Measurements from ENCODE around the gene TSPAN9. TPM values are rescaled to one million over a fixed set of nuclear protein-coding genes. Genes with fewer than 3 reads are reported as not detected.

Gene TSPAN9
- total and polyA plus RNA-seq, 2 donors from 2014 or later = 62.4 to 81.6 TPM

DNA sequence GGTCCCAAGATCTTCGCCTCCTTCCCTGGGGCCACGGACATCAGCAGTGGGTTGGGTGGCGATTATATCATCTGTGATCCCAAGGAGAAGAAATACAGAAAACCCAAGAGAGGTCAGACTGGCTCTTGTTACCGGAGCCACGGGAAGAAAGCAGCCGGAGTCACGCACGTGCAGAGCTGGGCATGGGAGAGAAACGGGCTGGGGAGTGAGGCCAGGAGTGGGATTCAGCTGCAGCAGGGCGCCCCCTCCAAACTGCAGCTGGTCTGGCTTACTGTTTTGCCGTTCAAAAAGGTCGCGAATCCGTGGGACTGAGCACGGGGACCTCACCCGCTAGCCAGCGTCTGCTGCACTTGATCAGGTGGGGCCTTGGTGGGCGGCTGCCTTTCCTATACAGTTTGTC is 207.2 kb downstream of the TSPAN9 start:
- peaks cover 0 to 55% (median 29%) of the 10 kb centered on the region in 3 donors for H3K36me3 ChIP-seq (ENCODE audit: control insufficient read depth in 2 of 3, insufficient read depth in 3 of 3, low read length in 3 of 3)
- TF ChIP-seq, protein P1, sequence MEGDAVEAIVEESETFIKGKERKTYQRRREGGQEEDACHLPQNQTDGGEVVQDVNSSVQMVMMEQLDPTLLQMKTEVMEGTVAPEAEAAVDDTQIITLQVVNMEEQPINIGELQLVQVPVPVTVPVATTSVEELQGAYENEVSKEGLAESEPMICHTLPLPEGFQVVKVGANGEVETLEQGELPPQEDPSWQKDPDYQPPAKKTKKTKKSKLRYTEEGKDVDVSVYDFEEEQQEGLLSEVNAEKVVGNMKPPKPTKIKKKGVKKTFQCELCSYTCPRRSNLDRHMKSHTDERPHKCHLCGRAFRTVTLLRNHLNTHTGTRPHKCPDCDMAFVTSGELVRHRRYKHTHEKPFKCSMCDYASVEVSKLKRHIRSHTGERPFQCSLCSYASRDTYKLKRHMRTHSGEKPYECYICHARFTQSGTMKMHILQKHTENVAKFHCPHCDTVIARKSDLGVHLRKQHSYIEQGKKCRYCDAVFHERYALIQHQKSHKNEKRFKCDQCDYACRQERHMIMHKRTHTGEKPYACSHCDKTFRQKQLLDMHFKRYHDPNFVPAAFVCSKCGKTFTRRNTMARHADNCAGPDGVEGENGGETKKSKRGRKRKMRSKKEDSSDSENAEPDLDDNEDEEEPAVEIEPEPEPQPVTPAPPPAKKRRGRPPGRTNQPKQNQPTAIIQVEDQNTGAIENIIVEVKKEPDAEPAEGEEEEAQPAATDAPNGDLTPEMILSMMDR (IDR thresholded peaks at IDR 0.05; ENCODE audit: borderline replicate concordance, extremely low read depth, insufficient read depth) = no peak
- FAIRE-seq = no peak

DNA sequence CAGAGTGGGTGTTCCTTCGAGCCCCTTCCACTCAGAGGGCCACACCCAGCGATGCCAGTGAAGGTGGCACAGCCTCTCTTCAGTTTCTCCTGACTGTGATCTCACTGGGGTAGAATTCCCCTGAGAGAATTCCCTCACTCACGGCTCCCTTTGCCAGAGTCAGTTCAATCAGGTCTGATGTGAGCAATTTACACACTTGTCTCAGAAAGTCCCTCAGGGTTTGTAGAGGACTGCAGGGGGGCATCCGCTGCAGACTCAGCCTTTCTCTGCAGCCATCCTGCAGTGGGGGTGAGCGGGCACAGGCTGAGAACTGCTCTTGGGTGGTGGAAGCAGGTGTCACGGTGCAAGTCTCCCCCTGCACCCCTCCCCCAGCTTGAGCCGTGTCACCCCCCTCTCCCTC is 208.4 kb downstream of the TSPAN9 start:
- TF ChIP-seq, protein P1 (IDR thresholded peaks at IDR 0.05; ENCODE audit: borderline replicate concordance, extremely low read depth, insufficient read depth) = no peak
- Histone ChIP-seq H3K9ac (ENCODE audit: low read length in 3 of 3) (no peak overlapping the region), H3K4me3 (ENCODE audit: low read length in 3 of 3) (no peak overlapping the region), H3K9me3 (ENCODE audit: control insufficient read depth in 2 of 3, insufficient read depth in 1 of 3, low read length in 3 of 3) (no peaks in the 10 kb centered on the region), H3K27me3 (ENCODE audit: control insufficient read depth, insufficient read depth, low read length) (no peaks in the 10 kb centered on the region), H3K27ac (ENCODE audit: low read depth in 2 of 2, low read length in 2 of 2) (no peak overlapping the region), H3K36me3 (ENCODE audit: control insufficient read depth in 2 of 3, insufficient read depth in 3 of 3, low read length in 3 of 3) (peaks cover 0 to 51% (median 29%) of the 10 kb centered on the region in 3 donors), H3K4me1 (ENCODE audit: control insufficient read depth in 2 of 3, insufficient read depth in 2 of 3, low read depth in 1 of 3, low read length in 3 of 3) (no peaks in the 10 kb centered on the region)
- DNase-seq (no peak), FAIRE-seq (no peak)
- intact Hi-C loops (cut with DNase I) = no loop called here

More for the DNA sequence above, 207.2 kb downstream of the TSPAN9 start:
- intact Hi-C loops (cut with DNase I) = no loop called here
- DNase-seq = peak in 3 of 5 donors; percentile 49 to 58 (median 55)
- Histone ChIP-seq H3K9me3 (ENCODE audit: control insufficient read depth in 2 of 3, insufficient read depth in 1 of 3, low read length in 3 of 3) (no peaks in the 10 kb centered on the region), H3K27me3 (ENCODE audit: control insufficient read depth, insufficient read depth, low read length) (no peaks in the 10 kb centered on the region), H3K27ac (ENCODE audit: low read depth in 2 of 2, low read length in 2 of 2) (no peak overlapping the region), H3K4me1 (ENCODE audit: control insufficient read depth in 2 of 3, insufficient read depth in 2 of 3, low read depth in 1 of 3, low read length in 3 of 3) (no peaks in the 10 kb centered on the region), H3K9ac (ENCODE audit: low read length in 3 of 3) (no peak overlapping the region), H3K4me3 (ENCODE audit: low read length in 3 of 3) (no peak overlapping the region)

DNA sequence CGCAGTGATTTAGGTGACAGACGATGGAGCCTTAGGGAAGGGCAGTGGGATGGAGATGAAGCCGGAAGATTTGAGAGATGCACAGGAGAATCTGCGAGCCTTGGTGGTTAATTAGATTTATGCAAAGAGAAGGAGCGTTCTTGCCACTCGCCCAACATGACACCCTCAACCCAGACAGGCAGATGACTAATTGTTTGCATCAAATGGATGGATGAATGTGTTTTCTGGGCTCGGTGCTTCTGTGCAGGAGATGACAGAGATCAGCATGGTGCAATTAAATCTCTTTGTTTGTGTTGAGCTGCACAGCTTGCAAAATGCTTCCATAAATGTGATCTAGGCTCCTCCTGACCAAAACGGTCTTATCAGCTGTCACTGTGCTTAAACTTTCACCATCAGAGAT is 211.5 kb downstream of the TSPAN9 start:
- Histone ChIP-seq H3K9me3 (ENCODE audit: control insufficient read depth in 2 of 3, insufficient read depth in 1 of 3, low read length in 3 of 3) (no peaks in the 10 kb centered on the region), H3K4me1 (ENCODE audit: control insufficient read depth in 2 of 3, insufficient read depth in 2 of 3, low read depth in 1 of 3, low read length in 3 of 3) (peaks cover 0 to 2% (median 0%) of the 10 kb centered on the region in 3 donors), H3K36me3 (ENCODE audit: control insufficient read depth in 2 of 3, insufficient read depth in 3 of 3, low read length in 3 of 3) (peaks cover 0 to 32% (median 12%) of the 10 kb centered on the region in 3 donors), H3K4me3 (ENCODE audit: low read length in 3 of 3) (no peak overlapping the region), H3K27ac (ENCODE audit: low read depth in 2 of 2, low read length in 2 of 2) (no peak overlapping the region), H3K27me3 (ENCODE audit: control insufficient read depth, insufficient read depth, low read length) (no peaks in the 10 kb centered on the region), H3K9ac (ENCODE audit: low read length in 3 of 3) (no peak overlapping the region)
- intact Hi-C loops (cut with DNase I) = no loop called here
- TF ChIP-seq, protein P1 (IDR thresholded peaks at IDR 0.05; ENCODE audit: borderline replicate concordance, extremely low read depth, insufficient read depth) = no peak
- no peak for FAIRE-seq
- no peak for DNase-seq

DNA sequence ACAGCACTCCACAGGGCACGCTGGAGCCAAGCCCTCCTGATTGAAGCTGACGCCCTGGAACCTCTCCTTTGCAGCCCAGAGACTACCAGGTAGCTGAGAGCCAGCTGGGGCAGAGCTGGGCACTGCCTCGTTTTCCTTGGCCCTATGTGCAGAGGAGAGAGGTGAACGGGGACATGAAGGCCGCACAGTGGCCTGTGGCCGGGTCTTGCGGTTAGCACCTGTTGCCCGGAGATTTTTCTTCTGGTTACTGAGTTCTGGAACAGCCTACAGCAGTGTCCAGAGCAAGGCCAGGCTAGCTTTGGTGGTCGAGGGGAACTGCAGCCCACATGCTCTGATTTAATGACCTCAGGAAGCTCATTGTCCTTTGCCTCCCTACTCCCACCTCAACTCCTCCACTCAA is 212.5 kb downstream of the TSPAN9 start:
- H3K36me3 ChIP-seq (ENCODE audit: control insufficient read depth in 2 of 3, insufficient read depth in 3 of 3, low read length in 3 of 3) = peaks cover 0 to 24% (median 12%) of the 10 kb centered on the region in 3 donors
- DNase-seq = no peak
- intact Hi-C loops (cut with DNase I) = no loop called here
- H3K9ac ChIP-seq (ENCODE audit: low read length in 3 of 3) = no peak overlapping the region
- H3K27me3 ChIP-seq (ENCODE audit: control insufficient read depth, insufficient read depth, low read length) = no peaks in the 10 kb centered on the region
- H3K9me3 ChIP-seq (ENCODE audit: control insufficient read depth in 2 of 3, insufficient read depth in 1 of 3, low read length in 3 of 3) = no peaks in the 10 kb centered on the region
- no peak for FAIRE-seq
- H3K4me1 ChIP-seq (ENCODE audit: control insufficient read depth in 2 of 3, insufficient read depth in 2 of 3, low read depth in 1 of 3, low read length in 3 of 3) = peaks cover 0 to 9% (median 0%) of the 10 kb centered on the region in 3 donors
- H3K27ac ChIP-seq (ENCODE audit: low read depth in 2 of 2, low read length in 2 of 2) = no peak overlapping the region
- no peak overlapping the region for H3K4me3 ChIP-seq (ENCODE audit: low read length in 3 of 3)
- TF ChIP-seq, protein P1 (IDR thresholded peaks at IDR 0.05; ENCODE audit: borderline replicate concordance, extremely low read depth, insufficient read depth) = no peak
